ENCODE results near the gene MACO1. TPM values are rescaled to one million over a fixed set of nuclear protein-coding genes. Genes with fewer than 3 reads are reported as not detected.
A peak's percentile ranks its signal among the peaks of the same experiment; 100 is the strongest.

The MACO1 gene
- total and polyA plus RNA-seq, 9 of the 15 experiments (the other 6 are each of a cell fraction or from before 2014, with no cell fraction given) = 4.6 to 28.4 (median 21.7) TPM

- FAIRE-seq = no peak
- ChIA-PET POLR2A (interaction anchor here (0.6 to 2.4 kb wide), 11 partner anchors 9 to 516 kb away, joined by 3 to 8 read pairs (median 4); partner anchors contain the start of gene PAFAH2), CTCF (ENCODE audit: low intra/inter-chr PET ratio) (no interaction called here)
- Histone ChIP-seq H3K36me3 (ENCODE audit: control insufficient read depth, insufficient read depth, low read length) (peaks cover 47% of the 10 kb centered on the region), H3K9ac (ENCODE audit: insufficient read depth in 1 of 2, low read depth in 2 of 2, low read length in 2 of 2) (peak overlapping the region; percentile 14 to 28; a peak in 3 of 4 replicates), H3K4me3 (no peak overlapping the region), H3K79me2 (ENCODE audit: control insufficient read depth, insufficient read depth, low read length) (peaks cover 63% of the 10 kb centered on the region), H4K20me1 (replicated peaks; ENCODE audit: control insufficient read depth, insufficient read depth, low read length) (peaks cover 13% of the 10 kb centered on the region; the same call in 1 of the 2 replicates), H2AFZ (ENCODE audit: low read depth, low read length) (no peak overlapping the region), H3K4me2 (ENCODE audit: insufficient read depth, low read length) (no peak overlapping the region), H3K4me1 (replicated peaks in 1 of 2; ENCODE audit: control insufficient read depth in 2 of 2, insufficient read depth in 2 of 2, low read length in 2 of 2) (peaks cover 12 to 47% of the 10 kb centered on the region in 2 experiments), H3K9me1 (ENCODE audit: control insufficient read depth, insufficient read depth, low read length) (no peaks in the 10 kb centered on the region), H3K27me3 (ENCODE audit: control insufficient read depth in 2 of 2, insufficient read depth in 2 of 2, low read length in 2 of 2) (no peaks in the 10 kb centered on the region), H3K27ac (ENCODE audit: extremely low read depth, low read depth, low read length) (peak overlapping the region; percentile 30; the same call in 2 of the 3 replicates), H3K9me3 (replicated peaks; ENCODE audit: control insufficient read depth, insufficient read depth, low read depth, low read length) (no peaks in the 10 kb centered on the region)
- intact Hi-C loops (cut with micrococcal nuclease) (no loop called here), in situ Hi-C loops (cut with MboI) (no loop called here)
- no TSS peak for BruUV-seq (replicated peaks)
- TF ChIP-seq E2F1 (CRISPR knock-in tag; IDR thresholded peaks at IDR 0.05) (0 out of 2 replicates have a peak, but pooled peaks have one; percentile 36), MAZ (CRISPR knock-in tag; conservative IDR thresholded peaks at IDR 0.05 in 1 of 2, IDR thresholded peaks at IDR 0.05 in 1 of 2) (peak in 1 of 2 experiments; percentile 11; a peak in 1 of 4 replicates), ZHX1 (conservative IDR thresholded peaks at IDR 0.05; ENCODE audit: low read length) (no peak), NR2C2 (CRISPR knock-in tag; IDR thresholded peaks at IDR 0.05) (no peak), NR2C2 (tag; IDR thresholded peaks at IDR 0.05) (0 out of 2 replicates have a peak, but pooled peaks have one; percentile 13), TAF7 (tag; IDR thresholded peaks at IDR 0.05) (no peak), RBFOX2 (IDR thresholded peaks at IDR 0.05; ENCODE audit: low read depth, low read length) (no peak), NFATC3 (IDR thresholded peaks at IDR 0.05) (no peak), ZNF324 (CRISPR knock-in tag; IDR thresholded peaks at IDR 0.05) (no peak)
- TF ChIP-seq, protein P1, sequence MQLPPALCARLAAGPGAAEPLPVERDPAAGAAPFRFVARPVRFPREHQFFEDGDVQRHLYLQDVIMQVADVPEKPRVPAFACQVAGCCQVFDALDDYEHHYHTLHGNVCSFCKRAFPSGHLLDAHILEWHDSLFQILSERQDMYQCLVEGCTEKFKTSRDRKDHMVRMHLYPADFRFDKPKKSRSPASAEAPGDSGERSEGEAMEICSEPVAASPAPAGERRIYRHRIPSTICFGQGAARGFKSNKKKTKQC (CRISPR knock-in tag; IDR thresholded peaks at IDR 0.05) = no peak
- ATAC-seq = peak; percentile 33
- DNase-seq (ENCODE audit: extremely low read depth in 1 of 4, low spot score in 3 of 4) = no peak
- WGBS (ENCODE audit: insufficient coverage, low coverage, missing lambda C conversion rate) = 62% methylated on average over 5 of the region's 5 CpGs
These were observed 50.9 kb downstream of the MACO1 start for GRCh38 chr1:25481625-25482024.

Data from K562 (cell line).